Peyer's patch (tissue), 4 donors: ENCODE data around the gene NDRG2. TPM values are rescaled to one million over a fixed set of nuclear protein-coding genes. Genes with fewer than 3 reads are reported as not detected.

Experiments used
- DNase-seq, 3 donors: peaks; one replicate each; pipeline ENCODE4 v3.0.0-alpha.2; 2017 to 2019
- H3K27ac ChIP-seq, 4 donors: fragments of 200-600 bp; sonication (generic); one replicate each; pipeline ENCODE4 v1.5.1; 2016 to 2019
- H3K27me3 ChIP-seq, 2 donors: fragments of 200-600 bp; sonication (generic); one replicate each; pipeline ENCODE4 v1.5.1; 2019
- H3K36me3 ChIP-seq, 3 donors: fragments of 200-600 bp; sonication (generic); one replicate each; pipeline ENCODE4 v1.5.1; 2016 to 2019
- H3K4me1 ChIP-seq, 4 donors: fragments of 200-600 bp; sonication (generic); one replicate each; pipeline ENCODE4 v1.5.1; 2016 to 2019
- H3K4me3 ChIP-seq, 4 donors: fragments of 200-600 bp; sonication (generic); 1 replicate in 3 of 4; 2 replicates in 1 of 4; pipeline ENCODE4 v1.5.1; 2016 to 2019; ENCODE audit warnings: mild to moderate bottlenecking in 1 of 4
- H3K9me3 ChIP-seq, 4 donors: fragments of 200-600 bp; sonication (generic); one replicate each; pipeline ENCODE4 v1.5.1; 2016 to 2019; ENCODE audit warnings: mild to moderate bottlenecking in 1 of 4
- CTCF ChIP-seq, 6 experiments: fragments of 450-650 bp in 4 of 6; fragments of 200-600 bp in 2 of 6; sonication (generic) in 1 of 6; IDR thresholded peaks; one replicate each; pipeline ENCODE4 v1.5.1; 2017 to 2019; ENCODE audit warnings: antibody characterized with exemption in 6 of 6, mild to moderate bottlenecking in 3 of 6, moderate library complexity in 1 of 6
- POLR2A ChIP-seq, 2 donors: fragments of 450-650 bp; IDR thresholded peaks; one replicate each; pipeline ENCODE4 v1.5.1; 2017; ENCODE audit warnings: antibody characterized with exemption in 2 of 2, mild to moderate bottlenecking in 2 of 2, moderate library complexity in 2 of 2
- total RNA-seq, 4 donors: library from RNA; depleted of rRNA; stranded (reverse); fragments of >200 nt; gene quantifications; one replicate each; pipeline ENCODE4 v1.1.0, GENCODE V29; 2016

NDRG2 gene
- total RNA-seq, 4 donors from 2014 or later: 85.6 to 137 (median 127) TPM

- no peak overlapping the region for H3K4me3 ChIP-seq
- H3K27ac ChIP-seq: no peak overlapping the region
- H3K27me3 ChIP-seq: no peaks in the 10 kb centered on the region
- no peak for DNase-seq
- TF ChIP-seq POLR2A (IDR thresholded peaks at IDR 0.05) (no peak), CTCF (IDR thresholded peaks at IDR 0.05) (no peak)
- H3K4me1 ChIP-seq: peaks cover 0 to 3% (median 0%) of the 10 kb centered on the region in 4 donors
- H3K36me3 ChIP-seq: no peaks in the 10 kb centered on the region
- H3K9me3 ChIP-seq: no peaks in the 10 kb centered on the region
Observed at GRCh38 chr14:20976291-20976690, 48.6 kb downstream of the NDRG2 start.

GRCh38 chr14:20973501-20973900 is 51.4 kb downstream of the NDRG2 start:
- no peaks in the 10 kb centered on the region for H3K27me3 ChIP-seq
- peaks cover 0 to 4% (median 2%) of the 10 kb centered on the region in 4 donors for H3K4me1 ChIP-seq
- TF ChIP-seq CTCF (IDR thresholded peaks at IDR 0.05): no peak
- TF ChIP-seq POLR2A (IDR thresholded peaks at IDR 0.05): no peak
- H3K4me3 ChIP-seq: no peak overlapping the region
- DNase-seq: no peak
- no peaks in the 10 kb centered on the region for H3K9me3 ChIP-seq
- H3K27ac ChIP-seq: no peak overlapping the region
- H3K36me3 ChIP-seq: no peaks in the 10 kb centered on the region

GRCh38 chr14:20971705-20972021 is 53.2 kb downstream of the NDRG2 start:
- Histone ChIP-seq H3K4me1 (peaks cover 0 to 4% (median 2%) of the 10 kb centered on the region in 4 donors), H3K27ac (peak overlapping the region in 2 of 4 donors; percentile 51 to 73), H3K36me3 (no peaks in the 10 kb centered on the region), H3K4me3 (peak overlapping the region; percentile 49 to 65 (median 60)), H3K9me3 (no peaks in the 10 kb centered on the region), H3K27me3 (no peaks in the 10 kb centered on the region)
- DNase-seq: no peak
- no peak for TF ChIP-seq POLR2A (IDR thresholded peaks at IDR 0.05)
- TF ChIP-seq CTCF (IDR thresholded peaks at IDR 0.05): no peak

- peak overlapping the region; percentile 13 to 73 (median 42) for H3K27ac ChIP-seq
- H3K27me3 ChIP-seq: no peaks in the 10 kb centered on the region
- no peaks in the 10 kb centered on the region for H3K36me3 ChIP-seq
- peak overlapping the region; percentile 49 to 65 (median 60) for H3K4me3 ChIP-seq
- TF ChIP-seq POLR2A (IDR thresholded peaks at IDR 0.05): no peak
- TF ChIP-seq CTCF (IDR thresholded peaks at IDR 0.05): peak; percentile 76 to 91 (median 84)
- no peaks in the 10 kb centered on the region for H3K9me3 ChIP-seq
- peak; percentile 76 to 91 (median 89) for DNase-seq
- peaks cover 0 to 4% (median 2%) of the 10 kb centered on the region in 4 donors for H3K4me1 ChIP-seq
Observed at GRCh38 chr14:20970983-20971704, 53.7 kb downstream of the NDRG2 start.

GRCh38 chr14:20970647-20970982 is 54.2 kb downstream of the NDRG2 start:
- Histone ChIP-seq H3K4me1 (peaks cover 0 to 4% (median 2%) of the 10 kb centered on the region in 4 donors), H3K27ac (peak overlapping the region in 3 of 4 donors; percentile 33 to 73 (median 51)), H3K36me3 (no peaks in the 10 kb centered on the region), H3K4me3 (peak overlapping the region; percentile 49 to 65 (median 60)), H3K9me3 (no peaks in the 10 kb centered on the region), H3K27me3 (no peaks in the 10 kb centered on the region)
- TF ChIP-seq CTCF (IDR thresholded peaks at IDR 0.05) (no peak), POLR2A (IDR thresholded peaks at IDR 0.05) (no peak)
- DNase-seq: no peak
